GM10266 (cell line): ENCODE measurements around the gene TSPAN14.

Experiments
- DNase-seq: peaks from one replicate; pipeline ENCODE4 v3.0.0; 2012; ENCODE audit errors: extremely low spot score
- TF ChIP-seq, protein P1 (sequence below): IDR thresholded peaks from 2 replicates; pipeline ENCODE4 v1.5.1; 2012; ENCODE audit warnings: mild to moderate bottlenecking, low read depth; ENCODE audit not compliant: control insufficient read depth, insufficient read depth; ENCODE audit errors: missing control alignments

The TSPAN14 gene, protein sequence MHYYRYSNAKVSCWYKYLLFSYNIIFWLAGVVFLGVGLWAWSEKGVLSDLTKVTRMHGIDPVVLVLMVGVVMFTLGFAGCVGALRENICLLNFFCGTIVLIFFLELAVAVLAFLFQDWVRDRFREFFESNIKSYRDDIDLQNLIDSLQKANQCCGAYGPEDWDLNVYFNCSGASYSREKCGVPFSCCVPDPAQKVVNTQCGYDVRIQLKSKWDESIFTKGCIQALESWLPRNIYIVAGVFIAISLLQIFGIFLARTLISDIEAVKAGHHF

DNA sequence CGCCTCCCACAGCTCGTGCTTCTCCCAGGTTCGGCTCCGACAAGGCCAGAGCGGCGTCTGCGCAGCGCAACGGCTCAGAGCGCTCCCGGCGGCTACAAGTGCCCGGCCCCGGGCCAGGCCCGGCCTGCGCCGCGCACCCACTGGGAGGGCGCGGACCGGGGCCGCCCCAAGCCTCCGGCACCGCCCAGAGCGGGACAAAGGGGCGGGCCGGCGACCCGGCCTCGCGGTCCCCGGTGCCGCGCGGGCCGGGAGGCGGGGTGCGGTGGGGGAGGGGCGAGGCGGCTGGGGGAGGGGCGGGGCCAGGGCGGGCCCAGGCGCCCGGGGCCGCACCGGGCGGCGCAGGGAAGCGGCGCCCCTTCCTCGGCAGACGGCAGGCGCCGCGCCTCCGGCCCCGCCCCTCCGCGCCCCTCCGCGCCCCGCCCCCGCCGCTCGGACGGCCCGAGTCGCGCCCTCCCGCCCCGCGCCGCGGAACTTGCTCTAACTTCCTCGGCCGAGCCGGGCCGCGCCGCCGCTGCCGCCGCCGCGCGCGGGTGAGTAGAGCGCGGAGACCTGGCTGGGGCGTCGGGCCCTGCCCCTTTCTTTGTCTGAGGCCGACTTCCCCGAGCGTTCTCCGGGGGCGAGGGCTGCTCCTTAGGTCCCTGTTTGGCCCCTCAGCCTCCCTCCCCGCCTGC is at the start of gene TSPAN14:
Gene TSPAN14, plus strand, starts transcription at position 469 of the 671 bp plus-strand sequence. CDS start 34,924 bp downstream, outside the sequence.
- TF ChIP-seq, protein P1, sequence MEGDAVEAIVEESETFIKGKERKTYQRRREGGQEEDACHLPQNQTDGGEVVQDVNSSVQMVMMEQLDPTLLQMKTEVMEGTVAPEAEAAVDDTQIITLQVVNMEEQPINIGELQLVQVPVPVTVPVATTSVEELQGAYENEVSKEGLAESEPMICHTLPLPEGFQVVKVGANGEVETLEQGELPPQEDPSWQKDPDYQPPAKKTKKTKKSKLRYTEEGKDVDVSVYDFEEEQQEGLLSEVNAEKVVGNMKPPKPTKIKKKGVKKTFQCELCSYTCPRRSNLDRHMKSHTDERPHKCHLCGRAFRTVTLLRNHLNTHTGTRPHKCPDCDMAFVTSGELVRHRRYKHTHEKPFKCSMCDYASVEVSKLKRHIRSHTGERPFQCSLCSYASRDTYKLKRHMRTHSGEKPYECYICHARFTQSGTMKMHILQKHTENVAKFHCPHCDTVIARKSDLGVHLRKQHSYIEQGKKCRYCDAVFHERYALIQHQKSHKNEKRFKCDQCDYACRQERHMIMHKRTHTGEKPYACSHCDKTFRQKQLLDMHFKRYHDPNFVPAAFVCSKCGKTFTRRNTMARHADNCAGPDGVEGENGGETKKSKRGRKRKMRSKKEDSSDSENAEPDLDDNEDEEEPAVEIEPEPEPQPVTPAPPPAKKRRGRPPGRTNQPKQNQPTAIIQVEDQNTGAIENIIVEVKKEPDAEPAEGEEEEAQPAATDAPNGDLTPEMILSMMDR, result no peak
- peak; percentile 97 for DNase-seq

DNA sequence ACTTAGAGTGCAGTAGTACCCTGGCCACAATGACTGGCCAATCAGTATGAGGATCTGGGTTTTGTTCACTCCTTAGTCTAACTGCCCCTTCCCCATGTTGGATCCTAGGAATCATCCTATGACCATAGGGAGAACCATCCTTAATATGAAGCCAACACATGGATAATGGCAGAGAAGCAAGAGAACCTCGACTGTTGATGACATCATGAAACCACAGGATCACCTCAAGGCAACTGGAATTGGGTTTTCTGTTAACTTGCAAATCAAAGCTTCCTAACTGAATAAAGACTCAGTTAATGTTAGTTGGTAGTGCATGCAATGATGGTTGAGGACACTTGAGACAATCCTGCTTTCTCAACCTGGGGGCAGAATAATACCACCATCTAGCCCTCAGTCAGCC is 49.1 kb upstream of the TSPAN14 start:
- DNase-seq, result no peak
- TF ChIP-seq, protein P1, result no peak

DNA sequence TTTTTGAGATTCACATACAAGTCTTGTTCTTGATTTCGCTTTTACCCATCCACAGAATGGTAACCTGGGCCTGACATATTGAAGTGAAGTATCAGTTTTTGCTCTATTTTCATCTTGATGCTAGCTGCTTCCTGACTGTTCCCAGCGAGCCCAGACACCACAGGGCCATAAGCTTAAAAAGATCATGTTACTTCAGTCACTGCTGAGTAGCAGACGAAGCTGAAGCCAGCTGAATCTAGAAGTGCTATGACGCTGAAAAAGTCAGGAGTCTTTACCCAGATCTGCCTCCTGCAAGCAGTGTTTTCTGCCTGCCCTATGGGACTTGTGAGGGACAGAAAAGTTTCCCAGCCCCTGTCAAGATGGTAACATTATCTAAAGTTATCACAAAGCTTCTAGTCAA is 48.5 kb upstream of the TSPAN14 start:
- DNase-seq, result no peak
- TF ChIP-seq, protein P1, result no peak

DNA sequence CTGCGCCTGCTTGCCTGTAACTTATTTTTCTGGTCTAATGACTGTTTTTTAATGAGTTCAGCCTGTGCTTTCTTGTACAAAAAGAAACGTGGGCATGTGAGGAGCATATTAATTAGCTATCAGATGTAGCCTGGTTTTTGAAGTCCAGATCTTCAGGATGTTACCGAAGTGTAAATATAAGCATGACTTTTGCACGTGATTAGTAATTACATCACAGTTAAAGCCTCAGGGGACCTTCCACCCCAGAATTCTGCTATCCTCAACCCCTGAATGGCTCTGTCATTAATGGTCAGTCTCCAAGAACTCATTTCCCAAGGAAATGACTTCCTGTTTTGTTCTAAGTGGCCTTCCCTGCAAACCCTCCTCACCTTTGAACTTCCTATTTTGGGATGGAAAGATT is 47.9 kb upstream of the TSPAN14 start:
- TF ChIP-seq, protein P1, result no peak
- DNase-seq, result no peak

DNA sequence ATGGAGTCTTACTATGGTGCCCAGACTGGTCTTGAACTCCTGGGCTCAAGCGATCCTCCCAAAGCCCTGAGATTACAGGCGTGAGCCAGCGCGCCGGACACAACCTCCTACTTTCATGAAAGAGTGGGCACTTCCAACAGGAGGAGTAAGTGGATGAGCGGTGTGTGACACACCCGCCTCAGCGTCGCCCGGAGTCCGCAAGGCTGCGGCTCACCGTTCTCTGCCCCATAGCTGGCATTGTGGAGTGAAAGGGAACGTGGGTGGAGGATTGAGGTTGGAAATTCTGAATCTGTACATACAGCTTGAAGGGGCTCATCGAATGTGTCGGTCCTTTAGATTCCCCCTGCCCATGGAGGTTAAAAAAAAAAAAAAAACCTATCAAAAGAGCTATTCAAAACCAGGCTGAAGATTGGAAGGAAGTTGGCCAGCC is 46.3 kb upstream of the TSPAN14 start:
- TF ChIP-seq, protein P1, result no peak
- DNase-seq, result no peak

DNA sequence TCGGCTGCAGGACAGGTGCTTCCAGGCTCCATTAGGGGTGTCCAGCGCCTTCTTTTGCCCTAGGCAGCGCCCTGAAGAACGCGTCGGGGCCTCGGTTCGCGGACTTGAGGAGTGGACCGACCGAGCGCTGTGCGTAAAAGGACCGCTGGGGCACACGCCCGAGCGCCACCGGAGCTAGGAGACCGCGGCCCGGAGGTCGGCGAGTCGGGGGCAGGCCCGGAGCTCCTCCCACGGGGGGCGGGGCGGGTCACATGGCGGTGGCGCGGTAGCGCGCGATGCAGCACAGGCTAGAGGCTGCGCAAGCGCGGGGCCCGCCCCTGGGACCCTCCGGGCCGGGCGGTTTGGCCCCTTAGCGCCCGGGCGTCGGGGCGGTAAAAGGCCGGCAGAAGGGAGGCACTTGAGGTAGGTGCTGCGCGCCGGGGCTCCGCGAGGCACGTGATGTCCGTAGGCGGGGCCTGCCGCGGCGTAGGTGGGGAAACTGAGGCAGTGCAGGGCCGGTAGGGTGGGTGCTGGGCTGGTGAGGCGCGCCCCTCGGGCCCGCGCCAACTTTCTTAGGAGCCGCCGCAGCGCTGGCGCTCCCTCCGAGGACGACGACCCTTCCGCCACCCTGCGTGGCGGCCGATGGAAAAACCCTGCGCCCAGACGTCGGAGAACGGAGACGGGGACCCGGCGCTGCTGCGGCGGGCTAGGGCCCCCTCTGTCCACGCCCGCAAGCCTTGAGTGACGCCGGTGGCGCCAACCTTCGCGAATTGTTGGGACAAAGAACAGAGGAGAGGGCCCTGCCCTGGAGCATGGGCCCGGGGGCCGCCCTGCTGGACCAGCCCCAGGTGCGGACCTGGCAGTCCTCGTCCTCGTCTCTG is 45.6 kb upstream of the TSPAN14 start, which contains the start of gene PRXL2A:
Gene PRXL2A, plus strand, starts transcription at position 310 of the 860 bp plus-strand sequence. CDS start 11,917 bp downstream, outside the sequence.
- DNase-seq, result peak; percentile 95
- TF ChIP-seq, protein P1, result no peak
